GM18505 (cell line): ENCODE data around the gene FAM222A.

Source experiments
- ATAC-seq: cut with Tn5 transposase; IDR thresholded peaks from one replicate; pipeline ENCODE4 v1.9.1; 2021; ENCODE audit not compliant: unreplicated experiment
- POLR2A ChIP-seq: IDR thresholded peaks from 4 replicates; pipeline ENCODE4 v1.6.1; 2011; ENCODE audit warnings: borderline replicate concordance; ENCODE audit not compliant: insufficient read depth, insufficient read length; ENCODE audit errors: extremely low read depth

The FAM222A gene

GRCh38 chr12:109709401-109709991 lies 4.1 kb upstream of the FAM222A start:
- ATAC-seq = no peak
- no peak for TF ChIP-seq POLR2A

- ATAC-seq = no peak
- no peak for TF ChIP-seq POLR2A
These were observed 3.3 kb upstream of the FAM222A start for GRCh38 chr12:109710205-109710746.

- no peak for TF ChIP-seq POLR2A
- ATAC-seq = no peak
These were observed 2.7 kb upstream of the FAM222A start for GRCh38 chr12:109710747-109711595.

GRCh38 chr12:109711596-109712461 lies 1.8 kb upstream of the FAM222A start:
- no peak for ATAC-seq
- TF ChIP-seq POLR2A = no peak

- no peak for TF ChIP-seq POLR2A
- peak; percentile 24 for ATAC-seq
These were observed 702 bp downstream of the FAM222A start for GRCh38 chr12:109714141-109714912.

- TF ChIP-seq POLR2A = no peak
- ATAC-seq = no peak
These were observed 1.3 kb downstream of the FAM222A start for GRCh38 chr12:109714913-109715244.

- TF ChIP-seq POLR2A = no peak
These were observed 1.9 kb downstream of the FAM222A start for GRCh38 chr12:109715310-109716091.

GRCh38 chr12:109716092-109716479 lies 2.5 kb downstream of the FAM222A start:
- ATAC-seq = no peak

More at GRCh38 chr12:109715310-109716091, 1.9 kb downstream of the FAM222A start:
- no peak for ATAC-seq

GRCh38 chr12:109716512-109717389 lies 3.1 kb downstream of the FAM222A start:
- no peak for TF ChIP-seq POLR2A
- no peak for ATAC-seq

More at GRCh38 chr12:109716092-109716479, 2.5 kb downstream of the FAM222A start:
- TF ChIP-seq POLR2A = no peak

- ATAC-seq = no peak
- TF ChIP-seq POLR2A = no peak
These were observed 4.0 kb downstream of the FAM222A start for GRCh38 chr12:109717390-109718357.

GRCh38 chr12:109718390-109718789 lies 4.8 kb downstream of the FAM222A start:
- no peak for ATAC-seq
- no peak for TF ChIP-seq POLR2A
